SW 1271 (cell line): Measurements from ENCODE around the gene EFNA2.

ENCODE experiments used
- DNase-seq, 2 experiments: peaks; one replicate each; lab custom pipeline; 2025; lab: John Stamatoyannopoulos, UW

The EFNA2 gene

GRCh38 chr19:1272423-1273262, 13.0 kb upstream of the EFNA2 start:
- DNase-seq, result no peak

GRCh38 chr19:1273263-1274041, 12.2 kb upstream of the EFNA2 start:
- DNase-seq, result no peak

GRCh38 chr19:1274081-1274851, 11.4 kb upstream of the EFNA2 start:
- no peak for DNase-seq

- peak in 1 of 2 experiments; percentile 51 for DNase-seq
Observed at GRCh38 chr19:1274852-1275259, 10.8 kb upstream of the EFNA2 start.

GRCh38 chr19:1275260-1275975, 10.3 kb upstream of the EFNA2 start, which contains the start of gene FAM174C:
Gene FAM174C, plus strand, starts transcription at chr19:1275530. Its CDS starts 20 bp downstream, at chr19:1275550.
- peak; percentile 90 to 94 for DNase-seq

- no peak for DNase-seq
Observed at GRCh38 chr19:1275976-1276627, 9.6 kb upstream of the EFNA2 start.

GRCh38 chr19:1276628-1277022, 9.0 kb upstream of the EFNA2 start:
- no peak for DNase-seq

- no peak for DNase-seq
Observed at GRCh38 chr19:1277061-1277460, 8.6 kb upstream of the EFNA2 start.

GRCh38 chr19:1278074-1278473, 7.6 kb upstream of the EFNA2 start:
- no peak for DNase-seq

GRCh38 chr19:1278713-1279660, 6.7 kb upstream of the EFNA2 start:
- no peak for DNase-seq

GRCh38 chr19:1279782-1280341, 5.8 kb upstream of the EFNA2 start:
- DNase-seq, result peak; percentile 38 to 83

GRCh38 chr19:1280636-1281568, 4.8 kb upstream of the EFNA2 start:
- DNase-seq, result no peak

GRCh38 chr19:1281569-1282287, 3.9 kb upstream of the EFNA2 start:
- no peak for DNase-seq

GRCh38 chr19:1282588-1283206, 3.0 kb upstream of the EFNA2 start:
- no peak for DNase-seq

GRCh38 chr19:1283207-1283916, 2.3 kb upstream of the EFNA2 start:
- DNase-seq, result no peak

- DNase-seq, result no peak
Observed at GRCh38 chr19:1283917-1284292, 1.8 kb upstream of the EFNA2 start.
